ENCODE measurements around the gene SLC16A13.

DNA sequence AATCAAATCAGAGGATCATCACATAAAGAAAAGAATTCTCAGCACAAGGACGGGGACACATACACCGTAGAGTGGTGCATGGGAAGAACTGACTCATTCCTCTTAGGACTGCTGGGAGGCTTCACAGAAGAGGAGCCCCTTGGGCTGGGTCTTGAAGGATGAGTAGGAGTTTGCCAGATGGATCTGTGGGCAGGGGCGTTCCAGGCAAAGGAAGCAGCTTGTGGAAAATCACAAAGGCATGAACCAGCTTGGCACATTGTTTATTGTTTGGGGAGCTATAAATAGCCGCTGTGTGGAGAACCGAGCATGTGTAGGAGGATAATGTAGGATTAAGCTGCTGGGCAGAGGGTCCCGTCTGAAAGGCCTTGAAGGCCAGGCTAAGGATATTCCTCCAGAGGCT lies 13.2 kb downstream of the SLC16A13 start:
- TF ChIP-seq, protein P1, sequence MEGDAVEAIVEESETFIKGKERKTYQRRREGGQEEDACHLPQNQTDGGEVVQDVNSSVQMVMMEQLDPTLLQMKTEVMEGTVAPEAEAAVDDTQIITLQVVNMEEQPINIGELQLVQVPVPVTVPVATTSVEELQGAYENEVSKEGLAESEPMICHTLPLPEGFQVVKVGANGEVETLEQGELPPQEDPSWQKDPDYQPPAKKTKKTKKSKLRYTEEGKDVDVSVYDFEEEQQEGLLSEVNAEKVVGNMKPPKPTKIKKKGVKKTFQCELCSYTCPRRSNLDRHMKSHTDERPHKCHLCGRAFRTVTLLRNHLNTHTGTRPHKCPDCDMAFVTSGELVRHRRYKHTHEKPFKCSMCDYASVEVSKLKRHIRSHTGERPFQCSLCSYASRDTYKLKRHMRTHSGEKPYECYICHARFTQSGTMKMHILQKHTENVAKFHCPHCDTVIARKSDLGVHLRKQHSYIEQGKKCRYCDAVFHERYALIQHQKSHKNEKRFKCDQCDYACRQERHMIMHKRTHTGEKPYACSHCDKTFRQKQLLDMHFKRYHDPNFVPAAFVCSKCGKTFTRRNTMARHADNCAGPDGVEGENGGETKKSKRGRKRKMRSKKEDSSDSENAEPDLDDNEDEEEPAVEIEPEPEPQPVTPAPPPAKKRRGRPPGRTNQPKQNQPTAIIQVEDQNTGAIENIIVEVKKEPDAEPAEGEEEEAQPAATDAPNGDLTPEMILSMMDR (IDR thresholded peaks at IDR 0.05; ENCODE audit: poor library complexity), result no peak
- no peak for TF ChIP-seq EZH2 (IDR thresholded peaks at IDR 0.05; ENCODE audit: borderline replicate concordance)
- no peak for TF ChIP-seq EZH2phosphoT487 (IDR thresholded peaks at IDR 0.05; ENCODE audit: low read depth, severe bottlenecking, unreplicated experiment)

All from hepatocyte (in vitro differentiated cells).